HepG2 (cell line): ENCODE data around the gene COL4A2.
"Not testable (repeated sequence)": the region's sequence is repeated elsewhere in the genome, so short reads cannot be mapped to it uniquely, and the experiment has no call there.

Source experiments
- BORCS8-MEF2B ChIP-seq: sonication (generic); formaldehyde crosslinking; IDR thresholded peaks from 2 replicates; pipeline ENCODE4 v1.8.0; 2022; ENCODE audit warnings: mild to moderate bottlenecking, missing genetic modification reagents
- CHD4 ChIP-seq: fragments of 200-600 bp; sonication (generic); IDR thresholded peaks from 2 replicates; pipeline ENCODE4 v1.7.0; 2017; ENCODE audit warnings: mild to moderate bottlenecking, low read length, borderline replicate concordance
- CTCF ChIP-seq: sonication (generic); formaldehyde crosslinking; IDR thresholded peaks from 2 replicates; pipeline ENCODE4 v1.5.0; 2020; ENCODE audit warnings: mild to moderate bottlenecking, missing genetic modification reagents, moderate library complexity
- TBX3 ChIP-seq: fragments of 450-650 bp; IDR thresholded peaks from 2 replicates; pipeline ENCODE4 v1.6.1; 2017; ENCODE audit warnings: antibody characterized with exemption, mild to moderate bottlenecking, inconsistent platforms, borderline replicate concordance
- ZHX2 ChIP-seq, 2 experiments: sonication (generic) in 1 of 2; formaldehyde crosslinking in 1 of 2; IDR thresholded peaks; 2 replicates each; pipeline versions ENCODE4 v1.6.1 to v1.9.0; 2014 to 2022; ENCODE audit warnings: antibody characterized with exemption in 1 of 2, borderline replicate concordance in 1 of 2, inconsistent platforms in 1 of 2, low read depth in 1 of 2, missing genetic modification reagents in 1 of 2

GRCh38 chr13:110313733-110314132 is 6.6 kb downstream of the COL4A2 start:
- TF ChIP-seq ZHX2 (IDR thresholded peaks at IDR 0.05; ENCODE audit: low read depth); ZHX2 (CRISPR knock-in tag; IDR thresholded peaks at IDR 0.05; ENCODE audit: borderline replicate concordance); TBX3; CTCF (CRISPR knock-in tag); BORCS8-MEF2B (CRISPR knock-in tag); CHD4: not testable (repeated sequence)
